ENCODE measurements around the gene PKNOX2.

Gene PKNOX2

DNA sequence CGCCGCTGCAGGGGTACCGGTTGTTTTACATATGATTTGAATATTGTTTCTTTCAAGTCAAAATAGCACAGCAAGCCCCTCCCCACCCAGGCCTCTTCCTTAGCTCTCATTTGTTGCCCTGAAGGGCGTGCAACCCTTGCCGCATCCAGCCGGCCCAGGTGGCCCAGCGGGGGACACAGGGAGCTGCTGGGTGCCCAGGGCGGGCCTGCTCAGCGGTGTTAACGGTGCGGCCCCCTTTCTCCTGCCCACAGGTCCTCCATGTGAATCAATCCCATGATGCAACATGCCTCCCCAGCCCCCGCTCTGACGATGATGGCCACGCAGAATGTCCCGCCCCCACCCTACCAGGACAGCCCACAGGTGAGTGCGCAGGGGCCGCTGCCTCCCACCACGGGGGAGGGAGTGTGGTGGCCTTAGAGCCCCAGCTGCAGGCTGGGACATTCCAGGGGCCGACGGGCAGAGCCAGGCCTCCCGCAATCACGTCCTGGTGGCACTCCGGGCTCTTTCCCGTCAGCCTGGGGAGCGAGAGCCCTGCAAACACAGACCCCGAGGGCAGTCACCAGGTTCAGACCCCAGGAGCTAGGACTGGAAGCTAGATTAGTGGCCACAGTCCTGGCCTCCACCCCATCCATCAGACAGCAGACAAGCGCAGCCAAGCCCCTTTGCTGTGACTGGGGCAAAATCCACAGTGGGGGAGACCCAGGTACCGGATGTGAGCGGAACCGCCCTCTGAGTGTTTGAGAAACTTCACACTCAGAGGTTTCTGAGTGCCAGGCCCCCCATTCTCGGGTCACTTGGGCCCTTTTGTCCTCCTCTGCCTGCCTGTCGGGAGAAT is 186.7 kb downstream of the PKNOX2 start:
- no peak for DNase-seq (ENCODE audit: low read depth in 3 of 3, low spot score in 1 of 3)

DNA sequence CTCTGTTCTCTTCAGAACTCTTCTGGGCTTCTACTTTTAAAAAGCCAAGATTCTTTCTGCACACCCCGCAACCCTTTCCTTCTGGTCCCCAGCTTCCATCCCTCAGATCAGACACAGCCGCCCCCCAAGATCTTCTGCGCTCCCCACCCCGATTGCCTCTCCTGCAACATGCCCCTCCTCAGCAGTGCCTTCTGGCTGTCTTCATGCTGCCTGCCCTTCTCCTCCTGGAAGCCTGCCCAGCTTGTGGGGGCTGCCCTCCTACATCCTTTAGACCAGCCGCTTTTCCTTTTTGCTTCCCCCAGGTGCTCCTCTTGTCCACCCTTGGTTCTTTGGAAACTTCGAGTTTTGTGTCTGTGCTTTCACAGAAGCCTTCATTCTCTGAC is 187.3 kb downstream of the PKNOX2 start:
- no peak for DNase-seq (ENCODE audit: low read depth in 3 of 3, low spot score in 1 of 3)

DNA sequence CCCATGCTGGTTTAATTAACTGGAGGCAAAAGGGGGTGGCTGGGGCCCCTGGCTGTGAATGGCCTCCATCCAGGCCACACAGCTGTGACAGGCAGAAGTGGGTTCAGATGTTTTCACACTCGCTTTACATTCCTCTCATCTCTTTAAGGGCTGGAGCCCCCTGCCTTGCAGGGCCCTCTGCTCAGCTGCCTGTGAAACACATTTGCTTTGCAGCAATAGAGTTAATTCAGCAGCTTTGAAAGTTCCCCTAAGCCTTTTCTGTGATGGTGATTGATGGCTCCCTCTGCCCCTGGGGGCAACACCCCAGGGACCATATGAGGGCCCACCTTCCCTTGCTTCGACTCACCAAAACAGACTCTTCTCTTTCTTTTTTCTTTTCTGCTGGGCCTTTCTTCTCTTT is 192.2 kb downstream of the PKNOX2 start:
- no peak for DNase-seq (ENCODE audit: low read depth in 3 of 3, low spot score in 1 of 3)

GRCh38 chr11:125357551-125357950 is 193.0 kb downstream of the PKNOX2 start:
- DNase-seq (ENCODE audit: low read depth in 3 of 3, low spot score in 1 of 3) = no peak

DNA sequence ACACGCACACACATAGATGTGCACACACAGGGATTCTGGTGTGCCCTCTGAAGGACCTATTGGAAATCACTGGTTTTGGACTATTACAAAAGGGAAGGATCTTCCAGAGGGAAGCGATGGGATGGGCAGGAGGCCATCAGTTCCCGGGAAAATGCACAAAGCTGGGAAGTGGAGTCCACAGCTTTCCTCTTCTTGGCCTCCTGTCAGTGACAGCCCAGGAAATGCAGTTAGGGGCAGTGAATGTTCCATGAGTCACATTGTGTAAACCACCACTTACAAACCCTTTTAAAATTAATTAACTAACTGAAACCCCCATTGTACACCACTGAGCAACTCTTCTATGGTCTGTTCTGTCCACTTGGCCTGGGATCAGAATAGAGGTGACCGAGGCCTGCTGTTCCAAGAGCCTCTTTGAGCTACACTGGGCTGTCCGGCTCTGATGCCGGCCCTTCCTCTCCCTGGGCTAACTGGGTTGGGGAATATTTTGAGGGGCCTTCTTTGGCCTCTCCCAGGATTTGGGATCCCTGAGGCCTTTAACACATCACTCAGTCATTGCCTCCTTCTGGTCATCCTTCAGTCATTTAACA is 193.8 kb downstream of the PKNOX2 start:
- DNase-seq (ENCODE audit: low read depth in 3 of 3, low spot score in 1 of 3) = no peak

GRCh38 chr11:125359130-125359529 is 194.6 kb downstream of the PKNOX2 start:
- DNase-seq (ENCODE audit: low read depth in 3 of 3, low spot score in 1 of 3) = no peak

DNA sequence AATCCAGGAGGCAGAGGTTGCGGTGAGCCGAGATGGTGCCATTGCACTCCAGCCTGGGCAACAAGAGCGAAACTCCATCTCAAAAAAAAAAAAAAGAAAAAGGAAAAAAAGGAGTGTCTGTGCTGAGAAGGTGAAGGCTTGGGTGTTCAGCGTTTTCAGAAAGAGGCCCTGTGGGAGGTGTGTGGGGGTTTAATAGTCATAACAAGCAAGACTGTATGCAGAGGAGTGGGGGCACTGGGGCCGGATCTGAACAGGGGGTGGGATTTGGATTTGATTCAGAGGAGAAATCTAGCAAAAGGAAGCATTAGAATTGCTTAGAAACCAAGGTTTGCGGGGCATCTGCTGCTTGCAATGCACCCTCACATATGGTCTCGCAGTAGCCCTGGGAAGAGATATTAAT is 195.5 kb downstream of the PKNOX2 start:
- DNase-seq (ENCODE audit: low read depth in 3 of 3, low spot score in 1 of 3) = no peak

DNA sequence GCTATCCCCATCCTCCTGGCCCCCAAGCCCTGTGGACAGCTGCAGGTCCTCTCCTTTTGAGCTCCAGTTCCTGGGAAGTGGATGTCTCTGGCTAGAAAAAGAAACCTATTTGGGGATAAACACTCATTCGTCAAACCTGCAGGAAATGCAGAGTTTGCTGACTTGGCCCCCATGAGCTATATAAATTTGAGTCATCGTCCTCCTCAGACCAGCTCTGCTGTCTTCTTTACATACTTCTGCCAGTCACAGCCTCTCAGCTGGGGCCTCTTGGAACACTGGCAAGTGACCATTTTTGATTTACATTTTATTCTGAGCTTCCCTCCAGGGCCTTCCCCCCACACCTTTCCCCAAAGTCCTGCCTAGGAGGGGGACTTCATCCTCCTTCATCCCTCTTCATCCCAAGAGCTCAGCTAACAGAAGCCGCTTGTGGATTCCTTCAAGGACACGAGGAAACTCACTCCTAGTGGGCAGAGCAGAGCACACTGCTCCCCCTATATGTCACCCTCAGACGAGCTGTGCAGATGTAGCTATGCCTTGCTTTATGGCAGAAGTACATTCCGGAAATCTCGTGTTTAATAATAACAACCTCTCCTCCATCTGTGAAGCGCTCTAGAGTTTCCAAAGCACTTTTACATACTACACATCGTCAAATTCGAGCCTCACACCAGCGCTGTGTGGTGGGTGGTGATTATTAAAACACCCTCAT is 199.7 kb downstream of the PKNOX2 start:
- DNase-seq (ENCODE audit: low read depth in 3 of 3, low spot score in 1 of 3) = no peak

DNA sequence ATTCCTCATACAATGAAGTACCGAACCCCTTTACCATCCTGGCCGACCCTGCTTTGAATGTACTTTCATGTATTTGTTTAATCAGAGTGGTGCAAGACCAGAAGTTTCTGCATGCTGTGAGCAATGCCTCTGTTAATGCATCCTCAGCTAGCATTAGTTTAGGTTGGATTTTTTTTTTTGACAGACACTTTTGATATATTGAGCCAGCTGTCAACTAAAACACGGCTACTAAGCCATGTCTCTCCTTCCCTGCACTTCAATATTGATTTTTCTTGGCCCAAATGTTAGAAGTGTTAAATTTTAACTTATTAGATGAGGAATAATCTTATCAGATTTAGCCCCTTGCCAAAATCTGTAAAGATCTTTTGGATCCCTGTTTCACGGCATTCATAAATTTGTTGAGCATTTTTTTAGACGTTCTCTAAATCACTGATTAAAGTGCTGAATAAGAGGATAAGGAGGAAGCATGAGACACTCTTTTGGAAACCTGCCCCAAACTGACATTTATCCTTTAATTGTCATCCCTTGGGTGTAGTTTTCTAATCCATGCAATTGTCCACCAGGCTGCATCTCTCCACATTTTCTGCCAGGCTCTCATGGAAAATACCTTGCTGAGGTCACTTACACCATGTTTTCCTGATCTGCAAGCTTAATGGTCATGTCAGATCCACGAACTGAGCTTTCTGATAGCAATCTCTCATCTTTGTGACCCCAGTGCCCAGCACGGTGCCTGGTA is 200.8 kb downstream of the PKNOX2 start:
- no peak for DNase-seq (ENCODE audit: low read depth in 3 of 3, low spot score in 1 of 3)

- DNase-seq (ENCODE audit: low read depth in 3 of 3, low spot score in 1 of 3) = no peak
Observed at GRCh38 chr11:125367710-125368109, 203.2 kb downstream of the PKNOX2 start.

DNA sequence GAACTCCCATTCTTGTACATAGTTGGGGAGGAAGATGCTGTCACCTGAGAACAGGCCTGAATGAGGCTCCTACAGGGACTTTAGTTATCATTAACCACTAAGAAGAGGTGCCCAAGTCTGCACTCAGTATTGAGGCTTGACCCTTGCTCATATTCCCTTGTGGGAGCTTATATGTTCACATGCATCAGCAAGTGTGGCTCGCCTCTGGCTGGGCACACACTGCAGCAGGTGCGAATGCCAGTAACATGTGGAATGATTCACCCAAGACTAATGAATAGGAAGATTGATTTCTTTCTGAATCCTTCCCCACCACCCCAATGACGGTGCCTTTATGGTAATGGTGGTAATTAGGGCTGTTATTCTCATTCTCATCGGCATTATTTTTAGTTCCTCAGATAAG is 204.2 kb downstream of the PKNOX2 start:
- DNase-seq (ENCODE audit: low read depth in 3 of 3, low spot score in 1 of 3) = no peak

DNA sequence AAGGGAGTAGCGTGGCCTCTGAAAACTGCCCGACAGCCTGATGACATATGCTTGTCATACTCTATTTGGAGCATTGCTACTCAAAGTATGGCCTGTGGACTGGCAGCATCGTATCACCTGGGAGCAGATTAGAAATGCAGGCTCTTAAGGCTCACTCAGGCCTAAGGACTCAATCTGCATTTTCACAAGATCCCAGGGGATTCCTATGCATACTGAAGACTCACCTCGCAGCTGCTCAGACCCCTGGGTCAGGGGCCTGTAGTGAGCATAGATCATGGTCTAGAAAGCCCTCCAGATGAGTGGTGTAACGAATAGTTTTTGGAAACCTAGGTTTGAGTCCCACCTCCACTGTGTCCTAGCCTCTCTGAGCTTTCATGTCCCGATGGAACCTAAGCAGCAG is 205.3 kb downstream of the PKNOX2 start:
- DNase-seq (ENCODE audit: low read depth in 3 of 3, low spot score in 1 of 3) = no peak

DNA sequence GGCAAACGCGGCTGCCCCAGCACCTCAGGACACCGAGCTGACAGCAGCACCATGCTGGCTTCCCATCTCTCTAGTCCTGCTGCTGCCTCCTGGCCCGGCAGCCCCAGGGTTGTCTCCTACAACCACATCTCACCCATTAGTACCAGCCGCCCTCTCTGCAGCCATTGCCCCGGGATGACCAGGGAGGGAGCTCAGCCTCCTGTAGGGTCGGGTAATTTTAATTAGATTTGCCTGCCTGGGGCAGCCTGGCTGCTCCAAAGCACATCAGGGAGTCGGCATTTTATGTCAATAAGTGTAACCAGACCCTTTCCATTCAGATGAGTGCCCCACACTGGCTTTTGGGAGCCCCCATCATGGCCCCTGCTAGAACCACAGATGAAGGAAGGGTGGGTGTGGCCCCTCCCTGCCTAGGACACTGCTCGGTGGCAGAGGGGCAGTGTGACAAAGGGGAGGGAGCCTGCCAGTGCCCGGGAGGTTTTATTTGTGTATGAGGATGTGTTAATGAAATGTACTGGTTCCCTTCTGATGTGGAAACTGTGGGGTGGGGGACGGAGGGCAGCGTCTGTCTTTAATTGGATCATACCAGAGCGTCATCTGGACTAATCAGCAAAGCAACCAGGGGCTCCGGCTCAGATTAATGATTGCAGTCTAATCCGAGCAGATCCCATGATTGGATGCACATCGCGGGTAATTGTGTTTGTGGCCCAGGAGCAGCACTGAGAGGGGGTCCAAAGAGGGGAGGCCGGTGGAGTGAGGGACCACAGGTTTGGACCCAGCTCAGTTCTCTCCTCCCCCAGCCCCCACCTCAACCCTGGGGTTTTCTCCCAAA is 206.2 kb downstream of the PKNOX2 start:
- DNase-seq (ENCODE audit: low read depth in 3 of 3, low spot score in 1 of 3) = no peak

GRCh38 chr11:125371431-125371935 is 206.9 kb downstream of the PKNOX2 start:
- DNase-seq (ENCODE audit: low read depth in 3 of 3, low spot score in 1 of 3) = no peak

- no peak for DNase-seq (ENCODE audit: low read depth in 3 of 3, low spot score in 1 of 3)
Observed at GRCh38 chr11:125372088-125372487, 207.5 kb downstream of the PKNOX2 start.

DNA sequence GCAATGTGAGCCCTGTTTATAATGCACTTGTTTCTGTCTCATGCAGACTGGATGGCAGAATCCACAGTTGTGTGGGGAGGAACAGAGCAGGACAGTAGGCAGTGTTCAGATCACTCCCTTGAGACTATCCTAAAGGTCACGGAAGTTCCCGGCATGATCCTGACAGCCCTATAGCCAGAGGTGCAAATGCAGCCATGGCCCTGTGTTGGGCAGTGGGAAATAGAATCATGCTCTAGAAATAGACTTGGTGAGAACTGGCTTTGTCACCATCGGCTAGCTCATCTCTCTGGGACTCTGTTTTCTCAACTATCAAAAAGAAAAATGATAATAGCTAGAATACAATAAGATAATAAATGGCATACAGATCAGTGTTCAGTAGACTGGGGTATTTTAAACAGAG is 208.4 kb downstream of the PKNOX2 start:
- DNase-seq (ENCODE audit: low read depth in 3 of 3, low spot score in 1 of 3) = no peak

- no peak for DNase-seq (ENCODE audit: low read depth in 3 of 3, low spot score in 1 of 3)
Observed at GRCh38 chr11:125373426-125374391, 209.2 kb downstream of the PKNOX2 start.

GRCh38 chr11:125374398-125374797 is 209.8 kb downstream of the PKNOX2 start:
- DNase-seq (ENCODE audit: low read depth in 3 of 3, low spot score in 1 of 3) = no peak

- DNase-seq (ENCODE audit: low read depth in 3 of 3, low spot score in 1 of 3) = no peak
Observed at GRCh38 chr11:125375146-125375545, 210.6 kb downstream of the PKNOX2 start.

Measured in stimulated activated CD4-positive, alpha-beta T cell treated with anti-CD3 and anti-CD28 coated beads, TNF-alpha, amount 100 ng/mL, for 1 hour (primary cell).